NCI-H510A (cell line): ENCODE data around the gene CD59.
"Not testable (repeated sequence)": the region's sequence is repeated elsewhere in the genome, so short reads cannot be mapped to it uniquely, and the experiment has no call there.

Experiments used
- DNase-seq: peaks from one replicate; lab custom pipeline; 2025; lab: John Stamatoyannopoulos, UW

CD59 gene

DNA sequence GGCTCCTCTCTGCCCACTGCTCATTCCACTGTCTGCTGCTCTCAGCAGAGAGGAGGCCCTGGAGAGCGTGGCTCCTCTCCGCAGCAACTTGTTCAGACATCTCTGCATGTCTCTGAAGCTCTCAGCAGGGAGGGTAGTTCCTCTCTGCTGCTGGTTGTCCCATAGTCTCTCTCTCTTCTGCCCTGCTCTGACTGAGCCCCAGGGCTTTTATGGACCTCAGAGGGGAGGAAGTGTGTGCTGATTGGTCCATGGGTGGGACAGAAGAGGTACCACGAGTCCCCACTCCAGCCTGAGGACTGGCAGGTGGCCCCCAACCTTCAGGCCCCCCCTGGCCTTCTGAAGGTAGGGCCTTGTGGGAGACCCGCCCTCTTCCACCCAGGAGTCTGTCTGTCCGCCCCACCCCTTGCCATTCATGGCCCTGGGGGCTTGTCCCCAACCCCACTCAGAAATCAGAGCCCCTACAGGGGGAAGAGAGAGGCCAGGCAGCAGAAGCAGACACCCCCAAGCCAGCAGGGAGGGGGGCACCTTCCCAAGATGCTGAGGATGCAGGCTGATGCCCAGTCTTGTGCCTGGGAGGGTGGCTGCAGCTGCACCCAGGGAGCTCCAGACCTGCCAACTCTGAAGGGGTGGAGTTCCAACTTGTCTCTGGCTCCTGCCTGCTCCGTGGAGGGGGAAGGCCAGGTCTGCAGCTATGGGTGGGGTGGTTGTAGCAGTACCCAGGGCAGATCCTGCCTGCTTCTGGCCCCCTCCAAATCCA lies 70.7 kb downstream of the CD59 start:
- no peak for DNase-seq

DNA sequence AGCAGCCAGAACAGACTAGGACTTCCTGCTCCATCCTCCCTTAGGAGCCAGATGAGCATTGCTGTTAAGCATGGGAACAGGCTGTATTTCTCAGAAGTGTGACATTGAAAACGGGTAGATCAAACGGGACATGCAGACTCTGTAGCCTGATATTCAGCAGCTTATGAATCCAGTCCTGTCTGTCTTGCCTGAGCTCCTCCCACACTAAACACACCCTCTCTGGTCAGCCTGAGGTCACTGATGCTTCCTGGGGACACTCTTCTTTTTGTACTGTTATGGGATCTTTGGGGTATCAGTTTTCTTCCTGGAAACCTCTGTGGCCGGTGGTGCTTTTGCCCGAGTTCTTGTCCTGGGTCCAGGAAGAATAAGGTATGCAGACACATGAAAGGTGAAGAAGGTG lies 71.4 kb downstream of the CD59 start:
- DNase-seq, result no peak

DNA sequence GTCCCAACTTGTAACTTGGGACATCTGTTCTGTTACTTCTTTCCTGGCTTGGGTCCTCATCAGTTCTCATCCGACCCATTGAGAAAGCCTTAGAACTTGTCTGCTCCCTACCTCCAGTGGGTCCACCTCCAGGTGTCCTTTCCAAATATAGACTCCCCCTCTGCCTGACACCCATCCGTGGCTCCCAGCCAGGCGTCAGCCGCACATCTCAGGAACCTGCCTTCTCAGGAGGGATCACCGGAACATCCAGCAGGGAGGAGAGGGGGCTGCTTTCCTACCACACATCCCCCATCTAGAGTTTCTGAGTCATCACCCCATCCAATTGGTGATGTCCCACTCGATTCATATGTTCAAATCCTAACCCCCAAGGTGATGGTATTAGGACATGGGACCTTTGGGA lies 72.1 kb downstream of the CD59 start:
- DNase-seq, result no peak

GRCh38 chr11:33663121-33663520 lies 73.1 kb downstream of the CD59 start:
- DNase-seq, result no peak

DNA sequence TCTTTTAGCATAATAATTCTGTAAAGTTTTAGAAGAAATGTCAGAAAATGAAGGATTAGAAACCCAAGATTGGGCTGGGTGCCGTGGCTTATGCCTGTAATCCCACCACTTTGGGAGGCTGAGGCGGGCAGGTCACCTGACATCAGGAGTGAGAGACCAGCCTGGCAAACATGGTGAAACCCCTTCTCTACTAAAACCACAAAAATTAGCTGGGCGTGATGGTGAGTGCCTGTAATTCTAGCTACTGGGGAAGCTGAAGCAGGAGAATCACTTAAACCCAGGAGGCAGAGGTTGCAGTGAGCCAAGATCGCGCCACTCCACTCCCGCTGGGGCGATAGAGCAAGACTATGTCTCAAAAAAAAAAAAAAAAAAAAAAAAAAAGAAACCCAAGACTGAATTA lies 74.7 kb downstream of the CD59 start:
- not testable (repeated sequence) for DNase-seq

GRCh38 chr11:33660962-33661361 lies 75.3 kb downstream of the CD59 start:
- DNase-seq, result no peak

GRCh38 chr11:33659370-33660139 lies 76.7 kb downstream of the CD59 start:
- DNase-seq, result no peak

DNA sequence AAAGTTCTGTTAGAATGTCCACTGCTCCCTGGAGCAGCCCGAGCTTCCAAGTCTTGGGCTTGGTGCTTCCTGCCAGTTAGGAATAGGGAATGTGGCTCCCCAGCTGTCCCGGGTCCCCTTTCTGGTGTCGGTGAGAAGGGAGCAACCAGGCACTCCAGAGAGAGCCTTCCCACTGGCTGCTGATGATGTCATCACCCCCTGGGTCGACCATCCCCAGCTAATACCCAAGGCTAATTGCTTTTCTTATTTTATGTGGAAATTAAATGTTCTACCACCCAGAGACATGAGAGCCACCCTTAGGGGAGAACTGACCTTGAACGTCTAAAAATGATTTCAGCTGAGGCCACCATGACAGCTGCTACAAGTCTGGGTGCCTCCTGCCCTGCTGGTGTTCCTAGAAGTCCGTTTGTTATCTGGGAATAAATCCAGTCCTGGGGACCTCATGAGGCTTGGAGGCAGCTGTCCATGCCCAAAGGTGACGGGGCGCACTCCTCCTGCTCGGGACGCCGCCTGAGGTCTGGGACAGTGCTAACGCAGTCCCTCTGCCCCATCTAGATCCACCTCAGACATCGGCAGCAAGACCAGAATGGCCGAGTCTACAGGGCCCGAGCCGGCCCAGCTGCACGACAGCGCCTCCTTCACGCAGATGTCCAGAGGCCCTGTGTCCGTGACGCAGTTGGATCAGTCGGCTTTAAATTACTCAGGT lies 77.9 kb downstream of the CD59 start:
- no peak for DNase-seq

- no peak for DNase-seq
Measured at GRCh38 chr11:33657757-33658156, 78.5 kb downstream of the CD59 start.

- DNase-seq, result no peak
Measured at GRCh38 chr11:33656768-33657167, 79.5 kb downstream of the CD59 start.

DNA sequence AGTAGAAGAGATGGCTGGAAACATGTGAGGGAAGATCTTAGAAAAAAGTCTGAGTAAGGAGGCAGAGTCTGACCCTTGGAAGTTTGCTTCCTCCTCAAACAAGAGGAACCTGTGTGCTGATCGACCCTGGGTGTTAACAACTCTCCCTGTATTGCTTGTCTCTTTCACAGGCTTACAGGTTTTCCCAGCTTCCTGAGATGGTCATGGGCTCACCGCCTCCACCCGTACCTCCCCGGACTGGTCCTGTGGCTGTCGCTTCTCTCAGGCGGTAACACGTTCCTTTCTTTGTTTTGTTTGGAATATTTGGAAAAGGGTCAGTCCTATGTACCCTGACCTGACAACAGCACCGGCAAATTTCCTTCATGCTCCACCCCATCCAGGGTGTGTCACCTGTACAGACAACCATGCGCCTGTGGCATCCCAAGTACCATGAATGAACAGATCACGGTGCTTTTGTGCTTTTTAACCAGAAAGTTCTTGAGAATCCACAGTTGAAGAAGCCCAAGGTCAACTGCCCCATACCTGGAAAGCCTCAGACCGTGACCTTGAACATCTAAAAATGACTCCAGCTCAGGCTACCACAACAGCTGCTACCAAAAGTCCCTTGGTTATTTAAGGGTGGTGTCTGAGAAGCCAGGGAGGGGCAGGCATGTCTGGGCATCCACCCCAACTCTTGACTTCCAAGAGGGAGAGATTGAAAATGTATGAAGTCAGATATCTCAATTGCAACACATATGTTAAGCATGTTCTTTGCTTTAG lies 80.2 kb downstream of the CD59 start:
- no peak for DNase-seq

- DNase-seq, result no peak
Measured at GRCh38 chr11:33654594-33654993, 81.6 kb downstream of the CD59 start.
